ACHN (cell line): ENCODE measurements around the gene GRK5.

Source experiments
- DNase-seq: peaks from one replicate; pipeline ENCODE4 v3.0.0-alpha.2; 2015
- in situ Hi-C: cut with HindIII; loops from 2 replicates; pipeline ENCODE4 v1.10.0; 2017; ENCODE audit warnings: low sequenced_read_pairs, low pct_ligation_motif_present, low pct_unique_long_range_greater_than_20kb

Gene GRK5

GRCh38 chr10:119357412-119358151 is 150.2 kb downstream of the GRK5 start:
- DNase-seq: no peak
- in situ Hi-C loops: no loop called here

DNA sequence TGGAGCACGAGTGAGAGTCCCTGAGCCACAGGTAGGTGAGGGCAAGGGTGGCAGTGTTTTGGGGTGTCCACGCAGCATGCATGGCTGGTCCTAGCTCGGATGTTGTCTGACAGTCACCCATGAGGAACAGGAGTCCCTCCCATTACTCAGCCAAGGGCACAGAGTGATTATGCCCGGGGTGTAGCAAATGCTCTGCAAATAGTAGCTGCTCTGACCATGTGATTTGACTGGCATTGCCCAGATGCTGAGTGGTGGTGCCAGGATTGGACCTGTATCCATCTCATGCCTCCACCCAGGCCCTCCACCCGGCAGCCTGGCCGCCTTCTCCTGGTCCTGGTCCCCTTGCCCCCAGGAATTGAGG is 150.8 kb downstream of the GRK5 start:
- DNase-seq: no peak
- in situ Hi-C loops: no loop called here

DNA sequence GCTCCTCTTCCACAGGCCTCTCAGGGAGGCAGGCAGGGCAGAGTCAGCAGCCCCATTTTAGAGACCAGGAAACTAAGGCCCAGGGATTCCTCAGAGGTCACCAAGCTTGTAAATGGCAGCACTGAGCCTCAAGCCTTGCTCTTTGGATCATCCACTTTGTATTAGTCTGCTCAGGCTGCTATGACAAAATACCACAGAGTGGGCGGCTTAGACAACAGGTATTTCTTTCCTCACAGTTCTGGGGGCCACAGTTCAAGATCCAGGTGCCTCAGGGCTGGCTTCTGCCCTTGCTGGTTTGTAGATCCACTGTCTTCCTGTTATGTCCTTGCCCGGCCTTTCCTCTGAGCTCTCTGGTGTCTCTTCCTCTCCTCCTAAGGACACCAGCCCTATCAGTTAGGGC is 151.2 kb downstream of the GRK5 start:
- in situ Hi-C loops: no loop called here

GRCh38 chr10:119359025-119359424 is 151.7 kb downstream of the GRK5 start:
- no peak for DNase-seq
- in situ Hi-C loops: no loop called here

More for the DNA sequence above, 151.2 kb downstream of the GRK5 start:
- no peak for DNase-seq

DNA sequence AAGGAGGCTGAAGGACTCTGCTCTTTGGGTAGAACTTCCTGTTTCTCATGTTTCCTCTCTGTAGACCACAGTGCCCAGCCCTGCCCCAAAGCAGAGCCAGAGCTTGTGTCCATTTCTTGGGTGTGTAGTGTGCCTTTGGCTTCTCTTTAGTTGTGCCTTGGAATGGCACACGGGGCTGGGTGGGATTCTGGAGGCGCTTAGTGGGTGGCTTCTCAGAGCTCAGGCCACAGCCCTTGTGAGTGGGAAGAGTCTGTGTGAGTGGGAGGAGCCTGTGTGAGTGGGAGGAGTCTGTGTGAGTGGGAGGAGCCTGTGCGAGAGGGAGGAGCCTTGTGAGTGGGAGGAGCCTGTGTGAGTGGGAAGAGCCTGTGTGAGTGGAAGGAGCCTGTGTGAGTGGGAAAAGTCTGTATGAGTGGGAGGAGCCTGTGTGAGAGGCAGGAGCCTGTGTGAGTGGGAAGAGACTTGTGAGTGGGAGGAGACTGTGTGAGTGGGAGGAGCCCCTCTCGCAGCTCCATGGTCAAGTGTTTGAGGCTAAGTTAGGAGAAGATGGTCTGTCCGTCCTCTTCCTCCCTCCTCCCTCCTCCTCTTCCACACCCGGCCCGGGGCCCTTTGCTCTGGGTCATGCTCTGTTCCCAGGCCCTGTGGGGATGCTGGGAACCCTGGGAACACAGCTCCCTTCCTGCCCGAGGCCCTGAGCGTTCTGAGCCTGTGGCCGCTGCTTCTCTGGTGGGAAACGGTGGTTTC is 153.0 kb downstream of the GRK5 start:
- in situ Hi-C loops: no loop called here
- DNase-seq: peak; percentile 12

- in situ Hi-C loops: no loop called here
- DNase-seq: no peak
Measured at GRCh38 chr10:119361037-119361436, 153.7 kb downstream of the GRK5 start.

DNA sequence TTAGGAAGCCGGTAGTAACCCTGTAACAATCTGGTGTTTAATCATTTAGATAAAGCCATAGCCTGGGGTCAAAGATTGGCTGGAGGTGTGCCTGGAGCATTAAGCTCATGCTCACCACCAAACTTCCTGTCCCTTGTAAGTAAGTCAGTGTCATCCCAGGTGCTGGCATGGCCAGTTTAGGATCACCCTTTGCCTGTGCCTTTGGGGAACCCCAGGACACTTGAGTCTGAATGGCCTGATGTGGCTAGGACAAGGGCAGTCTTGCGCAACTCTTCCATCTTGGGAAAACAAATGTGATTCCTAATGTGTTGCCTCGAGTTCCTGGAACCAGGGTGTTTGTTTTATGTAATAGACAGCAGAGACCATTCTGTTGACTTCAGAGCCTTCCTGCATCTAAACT is 154.8 kb downstream of the GRK5 start:
- no peak for DNase-seq
- in situ Hi-C loops: no loop called here

GRCh38 chr10:119364645-119365600 is 157.6 kb downstream of the GRK5 start:
- in situ Hi-C loops: no loop called here
- DNase-seq: no peak

- no peak for DNase-seq
- in situ Hi-C loops: no loop called here
Measured at GRCh38 chr10:119365773-119366599, 158.6 kb downstream of the GRK5 start.

DNA sequence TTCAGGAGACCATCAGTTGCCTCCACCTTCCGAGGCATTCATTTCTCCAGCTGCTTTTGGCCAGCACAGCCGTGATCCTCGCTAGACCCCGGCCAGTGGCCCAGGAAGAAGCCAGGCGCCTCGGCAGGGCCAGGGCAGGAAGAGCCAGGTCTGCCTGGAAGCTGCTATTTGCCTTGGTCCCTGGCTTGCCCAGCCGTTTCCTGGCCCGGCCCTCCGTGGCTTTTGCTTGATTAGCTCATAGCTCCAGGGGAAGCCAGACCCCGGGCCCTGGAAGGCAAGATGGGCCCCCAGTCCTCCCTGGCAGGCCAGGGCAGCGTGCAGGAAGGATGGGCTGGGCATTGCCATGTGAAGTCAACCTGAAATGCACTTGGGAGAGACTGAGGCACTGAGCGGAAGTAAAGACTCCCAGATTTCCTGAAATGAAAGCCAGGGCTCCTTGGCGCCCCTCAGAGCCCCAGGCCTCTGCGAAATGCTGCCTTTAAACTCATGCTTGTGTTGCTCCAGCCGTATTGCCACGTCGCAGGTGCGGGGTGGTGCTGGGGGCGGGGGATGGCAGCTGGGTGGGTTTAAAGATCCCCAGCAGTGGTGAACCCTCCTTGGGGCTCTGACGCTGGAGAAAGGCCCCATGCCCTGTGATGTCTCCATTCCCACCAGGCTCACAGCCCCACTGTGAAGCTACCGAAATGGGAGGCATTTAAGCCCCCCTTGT is 160.6 kb downstream of the GRK5 start:
- no peak for DNase-seq
- in situ Hi-C loops: no loop called here

DNA sequence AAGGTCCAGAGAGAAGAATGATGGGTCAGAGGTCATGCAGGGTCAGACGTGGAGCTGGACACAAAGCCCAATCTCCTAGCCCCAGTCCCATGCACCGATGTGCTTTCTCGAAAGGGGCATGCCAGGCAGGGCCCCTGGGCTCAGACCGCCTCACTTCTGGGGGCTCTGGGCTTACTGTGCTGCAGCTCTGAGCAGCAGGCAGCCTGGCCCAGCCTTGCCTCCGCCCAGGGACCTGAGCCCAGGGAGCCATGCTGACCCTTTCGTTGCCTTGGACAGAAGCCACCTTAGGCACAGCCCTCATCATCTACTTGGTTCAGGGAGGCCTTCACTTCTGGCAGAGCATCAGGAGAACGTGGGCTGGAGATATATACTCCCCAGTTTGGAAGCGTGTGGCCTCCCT is 161.2 kb downstream of the GRK5 start:
- DNase-seq: no peak
- in situ Hi-C loops: no loop called here

- in situ Hi-C loops: no loop called here
- DNase-seq: no peak
Measured at GRCh38 chr10:119368991-119369869, 161.9 kb downstream of the GRK5 start.

GRCh38 chr10:119370111-119370741 is 162.9 kb downstream of the GRK5 start:
- no peak for DNase-seq
- in situ Hi-C loops: no loop called here

DNA sequence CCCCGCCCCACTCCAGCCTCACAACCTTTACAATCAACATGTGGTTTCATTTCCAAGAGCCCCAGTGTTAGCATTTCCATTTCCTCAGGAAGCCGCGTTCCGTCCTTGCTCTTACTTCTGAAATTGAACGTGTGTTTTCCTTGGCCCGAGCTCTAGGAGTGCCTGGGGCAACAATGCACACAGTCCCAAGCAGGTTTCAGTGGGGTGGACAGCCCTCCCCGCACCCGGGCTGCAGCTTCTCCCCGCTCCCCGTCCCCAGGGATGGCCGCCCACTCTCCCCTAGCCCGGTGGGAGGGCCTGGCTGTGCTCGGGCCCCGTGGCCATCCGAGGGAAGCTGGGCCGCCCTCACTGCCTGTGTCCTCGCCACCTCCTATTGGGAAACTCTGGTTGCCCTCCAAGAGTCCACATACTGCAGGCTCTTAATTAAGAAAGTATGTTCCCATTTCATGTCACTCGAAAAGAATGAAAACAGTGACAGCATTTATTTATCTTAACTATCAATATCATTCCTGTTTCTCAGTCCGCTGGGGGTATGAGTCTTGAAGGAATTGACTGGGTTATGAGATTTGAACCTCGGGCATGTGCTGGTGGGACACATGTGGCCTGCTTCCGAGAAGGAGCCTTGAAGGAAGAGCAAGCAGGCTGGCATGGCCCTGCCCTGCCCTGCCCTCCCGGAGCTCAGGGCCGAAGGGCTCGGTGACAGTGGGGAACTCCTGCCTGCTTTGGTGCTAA is 163.8 kb downstream of the GRK5 start:
- in situ Hi-C loops: no loop called here

GRCh38 chr10:119371704-119372663 is 164.6 kb downstream of the GRK5 start:
- in situ Hi-C loops: no loop called here

More for the DNA sequence above, 163.8 kb downstream of the GRK5 start:
- no peak for DNase-seq

More at GRCh38 chr10:119371704-119372663, 164.6 kb downstream of the GRK5 start:
- no peak for DNase-seq
